Tibial artery (tissue), 4 donors: ENCODE results near the gene FBRSL1.

Experiments
- DNase-seq, 2 donors: peaks; one replicate each; pipeline ENCODE4 v3.0.0-alpha.2; 2019
- H3K27ac ChIP-seq, 2 donors: fragments of 200-600 bp; sonication (generic) in 1 of 2; 1 replicate in 1 of 2; 2 replicates in 1 of 2; pipeline ENCODE4 v1.5.1; 2018 to 2019; ENCODE audit warnings: mild to moderate bottlenecking in 1 of 2
- H3K27me3 ChIP-seq, 2 donors: fragments of 200-600 bp; sonication (generic) in 1 of 2; one replicate each; pipeline versions ENCODE4 v1.5.1 to v1.6.0; 2016 to 2019
- H3K36me3 ChIP-seq, 3 donors: fragments of 200-600 bp; sonication (generic) in 2 of 3; one replicate each; pipeline ENCODE4 v1.5.1; 2016 to 2019; ENCODE audit warnings: mild to moderate bottlenecking in 2 of 3
- H3K4me1 ChIP-seq, 4 donors: fragments of 200-600 bp; sonication (generic) in 2 of 4; 1 replicate in 3 of 4; 2 replicates in 1 of 4; pipeline ENCODE4 v1.5.1; 2016 to 2019
- H3K4me3 ChIP-seq, 2 donors: fragments of 200-600 bp; sonication (generic) in 1 of 2; 1 replicate in 1 of 2; 2 replicates in 1 of 2; pipeline ENCODE4 v1.5.1; 2018 to 2019; ENCODE audit warnings: mild to moderate bottlenecking in 2 of 2
- H3K9me3 ChIP-seq, 3 donors: fragments of 200-600 bp; sonication (generic) in 1 of 3; one replicate each; pipeline ENCODE4 v1.5.1; 2016 to 2019
- intact Hi-C: fragments of 100-400 bp; cut with DNase I; formaldehyde crosslinking; loops from one replicate; pipeline ENCODE4 v1.15.0; 2023; ENCODE audit warnings: low total_unique reads
- TF ChIP-seq, protein P1 (sequence below), 2 experiments: fragments of 200-600 bp in 1 of 2; fragments of 450-650 bp in 1 of 2; IDR thresholded peaks; one replicate each; pipeline ENCODE4 v1.5.1; 2017 to 2019; ENCODE audit warnings: antibody characterized with exemption in 2 of 2, mild to moderate bottlenecking in 1 of 2, moderate library complexity in 1 of 2

The FBRSL1 gene

DNA sequence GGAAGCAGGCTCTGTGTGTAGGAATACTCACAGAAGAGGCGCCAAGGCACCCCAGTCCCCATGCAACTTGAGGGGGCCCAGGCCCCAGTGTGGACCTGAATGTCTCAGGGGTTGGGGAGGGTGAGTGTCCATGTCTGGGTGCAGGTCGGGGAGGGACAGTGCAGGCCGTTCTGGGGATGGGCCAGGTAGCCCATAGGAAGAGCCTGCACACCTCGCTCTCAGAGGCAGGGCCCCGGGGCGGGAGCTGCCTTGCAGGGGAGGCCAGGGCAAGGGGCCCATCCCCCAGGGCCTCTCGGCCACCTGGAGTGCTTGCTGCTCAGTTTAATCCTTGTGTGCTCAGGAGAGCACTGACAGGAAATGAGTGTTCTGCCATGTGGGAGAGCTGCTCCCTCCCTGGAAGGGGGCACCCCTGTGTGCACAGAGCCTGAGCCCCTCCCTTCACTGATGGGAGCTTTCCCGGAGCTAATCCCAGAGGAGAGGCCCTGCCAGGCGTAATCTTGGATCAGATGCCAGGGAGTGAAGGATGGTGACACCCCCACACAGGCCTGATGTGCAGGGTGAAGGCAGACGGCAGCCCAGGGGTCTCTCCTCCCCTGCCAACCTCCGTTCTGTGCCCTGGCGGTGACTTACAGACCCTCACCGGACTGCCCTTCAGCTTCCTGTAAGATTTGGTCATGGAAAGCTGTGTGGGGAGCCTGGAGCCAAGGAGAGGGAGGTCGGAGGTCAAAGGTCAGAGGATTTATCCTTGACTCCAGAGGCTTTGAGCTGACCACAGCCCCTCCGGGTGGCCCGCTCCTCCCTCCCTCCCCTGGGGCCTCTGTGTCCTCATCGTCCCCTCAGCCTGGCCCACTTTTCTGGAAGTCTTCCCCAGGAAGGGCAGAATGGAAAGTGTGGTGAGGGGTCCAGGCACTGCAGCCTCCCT is 24.4 kb upstream of the FBRSL1 start:
- Histone ChIP-seq H3K4me3 (no peak overlapping the region), H3K27ac (no peak overlapping the region), H3K9me3 (no peaks in the 10 kb centered on the region), H3K27me3 (peaks cover 0 to 59% of the 10 kb centered on the region in 2 donors), H3K36me3 (no peaks in the 10 kb centered on the region), H3K4me1 (no peaks in the 10 kb centered on the region)
- TF ChIP-seq, protein P1, sequence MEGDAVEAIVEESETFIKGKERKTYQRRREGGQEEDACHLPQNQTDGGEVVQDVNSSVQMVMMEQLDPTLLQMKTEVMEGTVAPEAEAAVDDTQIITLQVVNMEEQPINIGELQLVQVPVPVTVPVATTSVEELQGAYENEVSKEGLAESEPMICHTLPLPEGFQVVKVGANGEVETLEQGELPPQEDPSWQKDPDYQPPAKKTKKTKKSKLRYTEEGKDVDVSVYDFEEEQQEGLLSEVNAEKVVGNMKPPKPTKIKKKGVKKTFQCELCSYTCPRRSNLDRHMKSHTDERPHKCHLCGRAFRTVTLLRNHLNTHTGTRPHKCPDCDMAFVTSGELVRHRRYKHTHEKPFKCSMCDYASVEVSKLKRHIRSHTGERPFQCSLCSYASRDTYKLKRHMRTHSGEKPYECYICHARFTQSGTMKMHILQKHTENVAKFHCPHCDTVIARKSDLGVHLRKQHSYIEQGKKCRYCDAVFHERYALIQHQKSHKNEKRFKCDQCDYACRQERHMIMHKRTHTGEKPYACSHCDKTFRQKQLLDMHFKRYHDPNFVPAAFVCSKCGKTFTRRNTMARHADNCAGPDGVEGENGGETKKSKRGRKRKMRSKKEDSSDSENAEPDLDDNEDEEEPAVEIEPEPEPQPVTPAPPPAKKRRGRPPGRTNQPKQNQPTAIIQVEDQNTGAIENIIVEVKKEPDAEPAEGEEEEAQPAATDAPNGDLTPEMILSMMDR (IDR thresholded peaks at IDR 0.05): no peak
- peak in 1 of 2 donors; percentile 5 for DNase-seq
- intact Hi-C loops: no loop called here

DNA sequence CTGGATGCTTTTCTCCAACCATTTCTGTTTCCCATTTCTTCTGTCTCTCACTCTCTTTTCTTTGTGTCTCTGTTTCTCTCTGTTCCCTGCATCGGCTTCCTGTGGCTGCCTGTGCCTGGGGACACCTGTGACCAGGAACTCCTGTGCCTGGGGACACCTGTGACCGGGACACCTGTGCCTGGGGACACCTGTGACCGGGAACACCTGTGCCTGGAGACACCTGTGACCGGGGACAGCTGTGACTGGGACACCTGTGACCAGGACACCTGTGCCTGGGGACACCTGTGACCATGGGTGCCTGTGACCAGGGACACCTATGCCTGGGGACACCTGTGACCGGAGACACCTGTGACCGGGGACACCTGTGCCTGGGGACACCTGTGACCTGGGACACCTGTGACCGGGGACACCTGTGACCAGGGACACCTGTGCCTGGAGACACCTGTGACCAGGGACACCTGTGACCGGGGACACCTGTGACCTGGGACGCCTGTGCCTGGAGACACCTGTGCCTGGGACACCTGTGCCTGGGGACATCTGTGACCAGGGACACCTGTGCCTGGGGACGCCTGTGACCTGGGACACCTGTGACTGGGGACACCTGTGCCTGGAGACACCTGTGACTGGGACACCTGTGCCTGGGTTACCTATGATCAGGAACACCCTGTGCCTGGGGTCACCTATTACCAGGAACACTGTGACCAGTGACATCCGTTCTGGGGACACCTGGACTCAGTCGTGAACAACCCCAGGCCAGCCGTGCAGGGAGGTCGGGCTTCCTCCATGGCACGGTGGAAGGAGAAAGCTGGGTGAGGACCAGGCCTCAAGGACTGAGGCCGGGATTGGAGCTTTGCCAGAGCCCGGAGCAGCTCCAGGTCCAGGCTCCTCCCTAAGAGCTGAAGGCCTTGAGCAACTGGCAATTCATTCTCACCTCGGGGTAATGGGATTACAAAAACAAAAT is 23.4 kb upstream of the FBRSL1 start:
- TF ChIP-seq, protein P1 (IDR thresholded peaks at IDR 0.05): no peak
- peaks cover 0 to 57% of the 10 kb centered on the region in 2 donors for H3K27me3 ChIP-seq
- intact Hi-C loops: no loop called here

DNA sequence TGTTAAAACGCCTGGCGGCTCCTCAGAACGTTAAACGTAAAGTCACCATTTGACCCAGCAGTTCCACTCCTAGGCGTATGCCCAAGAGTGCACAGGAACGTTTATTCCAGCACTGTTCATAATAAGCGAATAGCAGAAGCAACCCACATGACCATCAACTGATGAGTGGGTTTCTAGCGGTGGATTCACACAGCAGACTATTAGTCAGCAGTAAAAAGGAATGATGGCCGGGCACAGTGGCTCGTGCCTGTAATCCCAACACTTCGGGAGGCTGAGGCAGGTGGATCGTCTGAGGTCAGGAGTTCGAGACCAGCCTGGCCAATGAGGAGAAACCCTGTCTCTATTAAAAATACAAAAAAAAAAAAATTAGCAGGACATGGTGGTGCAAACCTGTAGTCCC is 22.4 kb upstream of the FBRSL1 start:
- H3K27me3 ChIP-seq: peaks cover 0 to 58% of the 10 kb centered on the region in 2 donors

More for the DNA sequence above, 23.4 kb upstream of the FBRSL1 start:
- H3K27ac ChIP-seq: no peak overlapping the region
- no peak overlapping the region for H3K4me3 ChIP-seq
- DNase-seq: peak in 1 of 2 donors; percentile 7
- no peaks in the 10 kb centered on the region for H3K9me3 ChIP-seq
- no peaks in the 10 kb centered on the region for H3K4me1 ChIP-seq
- H3K36me3 ChIP-seq: no peaks in the 10 kb centered on the region

DNA sequence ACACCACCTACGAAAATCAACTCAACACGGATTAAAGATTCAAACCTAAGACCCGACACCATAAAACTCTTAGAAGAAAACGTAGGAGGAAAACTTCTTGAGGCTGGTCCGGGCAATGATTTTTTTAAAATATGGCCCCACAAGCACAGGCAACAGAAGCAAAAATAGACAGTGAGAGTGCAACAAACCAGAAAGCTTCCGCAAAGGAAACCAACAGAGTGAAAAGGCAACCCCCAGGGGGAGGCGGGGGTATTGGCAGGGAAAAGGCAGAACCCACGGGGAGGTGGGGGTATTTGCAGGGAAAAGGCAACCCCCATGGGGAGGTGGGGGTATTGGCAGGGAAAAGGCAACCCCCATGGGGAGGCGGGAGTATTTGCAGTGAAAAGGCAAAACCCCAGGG is 20.5 kb upstream of the FBRSL1 start:
- no peak overlapping the region for H3K4me3 ChIP-seq
- TF ChIP-seq, protein P1 (IDR thresholded peaks at IDR 0.05): no peak
- no peak overlapping the region for H3K27ac ChIP-seq
- DNase-seq: no peak
- H3K36me3 ChIP-seq: no peaks in the 10 kb centered on the region
- H3K9me3 ChIP-seq: no peaks in the 10 kb centered on the region
- no peaks in the 10 kb centered on the region for H3K4me1 ChIP-seq
- intact Hi-C loops: no loop called here
- H3K27me3 ChIP-seq: peaks cover 0 to 58% of the 10 kb centered on the region in 2 donors

More for the DNA sequence above, 22.4 kb upstream of the FBRSL1 start:
- Histone ChIP-seq H3K4me1 (no peaks in the 10 kb centered on the region), H3K4me3 (no peak overlapping the region), H3K27ac (no peak overlapping the region), H3K36me3 (no peaks in the 10 kb centered on the region), H3K9me3 (no peaks in the 10 kb centered on the region)
- TF ChIP-seq, protein P1 (IDR thresholded peaks at IDR 0.05): no peak
- peak in 1 of 2 donors; percentile 8 for DNase-seq
- intact Hi-C loops: no loop called here

DNA sequence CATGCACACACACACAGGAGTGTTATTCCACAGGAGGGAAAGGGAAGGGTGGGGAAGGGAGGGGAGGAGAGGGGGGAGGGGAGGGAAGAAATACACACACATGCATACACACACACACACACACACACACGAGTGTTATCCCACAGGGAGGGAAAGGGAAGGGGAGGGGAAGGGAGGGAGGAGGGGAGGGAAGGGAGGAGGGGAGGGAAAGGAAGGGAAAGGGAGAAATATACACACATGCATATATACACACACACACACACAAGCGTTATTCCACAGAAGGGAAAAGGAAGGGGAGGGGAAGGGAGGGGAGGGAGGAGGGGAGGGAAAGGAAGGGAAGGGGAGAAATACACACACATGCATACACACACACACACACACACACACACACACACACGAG is 19.6 kb upstream of the FBRSL1 start:
- TF ChIP-seq, protein P1 (IDR thresholded peaks at IDR 0.05): no peak
- no peaks in the 10 kb centered on the region for H3K36me3 ChIP-seq
- H3K9me3 ChIP-seq: no peaks in the 10 kb centered on the region
- intact Hi-C loops: no loop called here
- DNase-seq: no peak
- no peak overlapping the region for H3K27ac ChIP-seq
- H3K27me3 ChIP-seq: peaks cover 0 to 50% of the 10 kb centered on the region in 2 donors
- H3K4me3 ChIP-seq: no peak overlapping the region
- no peaks in the 10 kb centered on the region for H3K4me1 ChIP-seq
